HEK293 (cell line): ENCODE measurements around the gene CAPN10.

Source experiments
- CTCF ChIA-PET: fragments of 350-600 bp; formaldehyde crosslinking; extraction: SDS; loops from one replicate; lab custom pipeline; 2021; ENCODE audit warnings: antibody characterized with exemption; lab: Yijun Ruan, JAX
- POLR2A ChIA-PET: fragments of 300-600 bp; formaldehyde crosslinking; extraction: SDS; loops from one replicate; lab custom pipeline; 2020; ENCODE audit warnings: antibody characterized with exemption, inconsistent platforms; lab: Yijun Ruan, JAX
- H3K27ac ChIP-seq: fragments of 200-500 bp; sonication (Bioruptor generic); 2 replicates; pipeline ENCODE4 v1.5.1; 2014; ENCODE audit warnings: low read depth, low read length, control low read depth, inconsistent platforms; ENCODE audit errors: extremely low read depth
- H3K36me3 ChIP-seq, 2 experiments: fragments of 200-500 bp in 1 of 2; sonication (Bioruptor generic) in 1 of 2; 1 replicate in 1 of 2; 2 replicates in 1 of 2; pipeline ENCODE4 v1.5.1; 2014 to 2017; ENCODE audit warnings: inconsistent platforms in 2 of 2, low read length in 2 of 2; ENCODE audit not compliant: control insufficient read depth in 2 of 2, insufficient read depth in 1 of 2
- H3K4me1 ChIP-seq: fragments of 200-500 bp; sonication (Bioruptor generic); 2 replicates; pipeline ENCODE4 v1.5.1; 2014; ENCODE audit warnings: mild to moderate bottlenecking, low read length, inconsistent platforms; ENCODE audit not compliant: control insufficient read depth, insufficient read depth
- H3K4me3 ChIP-seq: 2 replicates; pipeline ENCODE4 v1.5.1; 2011; ENCODE audit warnings: low read depth, mild to moderate bottlenecking, control low read depth, low read length, moderate library complexity
- H3K9me3 ChIP-seq: fragments of 200-500 bp; sonication (Bioruptor generic); 2 replicates; pipeline ENCODE4 v1.5.1; 2014; ENCODE audit warnings: low read depth, low read length, inconsistent platforms; ENCODE audit not compliant: control insufficient read depth, insufficient read depth
- ATF2 ChIP-seq: fragments of 450-650 bp; formaldehyde crosslinking; IDR thresholded peaks from 2 replicates; pipeline ENCODE4 v1.5.1; 2016; ENCODE audit warnings: missing biosample characterization, missing genetic modification characterization, low read depth
- GLI2 ChIP-seq: fragments of 450-650 bp; formaldehyde crosslinking; IDR thresholded peaks from 2 replicates; pipeline ENCODE4; 2017; ENCODE audit warnings: missing biosample characterization, missing genetic modification characterization, low read depth, borderline replicate concordance
- GLIS1 ChIP-seq: fragments of 450-650 bp; formaldehyde crosslinking; IDR thresholded peaks from 2 replicates; pipeline ENCODE4 v1.5.1; 2016; ENCODE audit warnings: missing biosample characterization, missing genetic modification characterization
- IKZF3 ChIP-seq: fragments of 450-650 bp; IDR thresholded peaks from 2 replicates; pipeline ENCODE4 v1.5.0; 2018; ENCODE audit warnings: missing biosample characterization, mild to moderate bottlenecking, missing genetic modification characterization, moderate library complexity
- PRDM4 ChIP-seq: fragments of 450-650 bp; formaldehyde crosslinking; IDR thresholded peaks from 2 replicates; pipeline ENCODE4 v1.5.1; 2017; ENCODE audit warnings: missing biosample characterization, missing genetic modification characterization
- ZBTB7A ChIP-seq: fragments of 450-650 bp; formaldehyde crosslinking; IDR thresholded peaks from 2 replicates; pipeline ENCODE4 v1.5.1; 2016; ENCODE audit warnings: low read depth, missing biosample characterization, missing genetic modification characterization
- ZEB2 ChIP-seq: fragments of 450-650 bp; formaldehyde crosslinking; IDR thresholded peaks from 2 replicates; pipeline ENCODE4 v1.5.1; 2016; ENCODE audit warnings: missing biosample characterization, missing genetic modification characterization
- ZFHX2 ChIP-seq: fragments of 450-650 bp; formaldehyde crosslinking; conservative IDR thresholded peaks from 2 replicates; pipeline ENCODE4 v1.5.1; 2016; ENCODE audit warnings: missing biosample characterization, missing genetic modification characterization
- ZNF19 ChIP-seq: fragments of 450-650 bp; formaldehyde crosslinking; IDR thresholded peaks from 2 replicates; pipeline ENCODE4; 2016; ENCODE audit warnings: missing biosample characterization, missing genetic modification characterization, low read depth
- ZNF221 ChIP-seq: fragments of 450-650 bp; formaldehyde crosslinking; IDR thresholded peaks from 2 replicates; pipeline ENCODE4 v1.5.1; 2017; ENCODE audit warnings: missing biosample characterization, missing genetic modification characterization, borderline replicate concordance
- ZNF23 ChIP-seq: fragments of 450-650 bp; formaldehyde crosslinking; IDR thresholded peaks from 2 replicates; pipeline ENCODE4 v1.5.1; 2016; ENCODE audit warnings: missing biosample characterization, missing genetic modification characterization, borderline replicate concordance
- ZNF266 ChIP-seq: fragments of 450-650 bp; formaldehyde crosslinking; IDR thresholded peaks from 2 replicates; pipeline ENCODE4 v1.5.1; 2016; ENCODE audit warnings: missing biosample characterization, missing genetic modification characterization, low read depth
- ZNF311 ChIP-seq: fragments of 450-650 bp; formaldehyde crosslinking; IDR thresholded peaks from 2 replicates; pipeline ENCODE4 v1.5.1; 2017; ENCODE audit warnings: missing biosample characterization, missing genetic modification characterization, borderline replicate concordance
- ZNF366 ChIP-seq: fragments of 450-650 bp; formaldehyde crosslinking; conservative IDR thresholded peaks from 2 replicates; pipeline ENCODE4 v1.5.1; 2016; ENCODE audit warnings: missing biosample characterization, missing genetic modification characterization
- ZNF394 ChIP-seq: fragments of 450-650 bp; formaldehyde crosslinking; IDR thresholded peaks from 2 replicates; pipeline ENCODE4 v1.5.1; 2016; ENCODE audit warnings: missing biosample characterization, missing genetic modification characterization, mild to moderate bottlenecking, moderate library complexity, borderline replicate concordance
- ZNF404 ChIP-seq: fragments of 450-650 bp; formaldehyde crosslinking; IDR thresholded peaks from 2 replicates; pipeline ENCODE4 v1.5.1; 2017; ENCODE audit warnings: missing biosample characterization, missing genetic modification characterization
- ZNF521 ChIP-seq: fragments of 450-650 bp; formaldehyde crosslinking; IDR thresholded peaks from 2 replicates; pipeline ENCODE4 v1.5.1; 2017; ENCODE audit warnings: missing biosample characterization, mild to moderate bottlenecking, missing genetic modification characterization
- ZNF530 ChIP-seq: fragments of 450-650 bp; formaldehyde crosslinking; IDR thresholded peaks from 2 replicates; pipeline ENCODE4 v1.5.1; 2016; ENCODE audit warnings: low read depth, missing biosample characterization, missing genetic modification characterization
- ZNF548 ChIP-seq: fragments of 450-650 bp; formaldehyde crosslinking; IDR thresholded peaks from 2 replicates; pipeline ENCODE4 v1.5.1; 2016; ENCODE audit warnings: missing biosample characterization, missing genetic modification characterization
- ZNF549 ChIP-seq: fragments of 450-650 bp; IDR thresholded peaks from 2 replicates; pipeline ENCODE4 v1.5.1; 2018; ENCODE audit warnings: missing biosample characterization, missing genetic modification characterization, mild to moderate bottlenecking, inconsistent platforms, moderate library complexity
- ZNF585B ChIP-seq: fragments of 450-650 bp; formaldehyde crosslinking; IDR thresholded peaks from 2 replicates; pipeline ENCODE4 v1.5.1; 2016; ENCODE audit warnings: missing biosample characterization, missing genetic modification characterization
- ZNF610 ChIP-seq: fragments of 450-650 bp; formaldehyde crosslinking; IDR thresholded peaks from 2 replicates; pipeline ENCODE4 v1.5.1; 2016; ENCODE audit warnings: missing biosample characterization, missing genetic modification characterization, borderline replicate concordance
- ZNF624 ChIP-seq: fragments of 450-650 bp; formaldehyde crosslinking; IDR thresholded peaks from 2 replicates; pipeline ENCODE4 v1.5.1; 2017; ENCODE audit warnings: missing biosample characterization, missing genetic modification characterization
- ZNF658 ChIP-seq: fragments of 450-650 bp; formaldehyde crosslinking; IDR thresholded peaks from 2 replicates; pipeline ENCODE4; 2016; ENCODE audit warnings: missing biosample characterization, missing genetic modification characterization
- ZNF660 ChIP-seq: fragments of 450-650 bp; IDR thresholded peaks from 2 replicates; pipeline ENCODE4 v1.5.1; 2018; ENCODE audit warnings: missing biosample characterization, mild to moderate bottlenecking, missing genetic modification characterization
- TF ChIP-seq, protein P1 (sequence below): fragments of 450-650 bp; formaldehyde crosslinking; IDR thresholded peaks from 2 replicates; pipeline ENCODE4 v1.5.1; 2016; ENCODE audit warnings: missing biosample characterization, missing genetic modification characterization
- TF ChIP-seq, protein P2 (sequence below): fragments of 450-650 bp; formaldehyde crosslinking; IDR thresholded peaks from 2 replicates; pipeline ENCODE4 v1.5.1; 2016; ENCODE audit warnings: missing biosample characterization, missing genetic modification characterization
- TF ChIP-seq, protein P3 (sequence below): fragments of 450-650 bp; formaldehyde crosslinking; IDR thresholded peaks from 2 replicates; pipeline ENCODE4 v1.5.1; 2016; ENCODE audit warnings: missing biosample characterization, missing genetic modification characterization

CAPN10 gene

GRCh38 chr2:240560084-240560479, 26.5 kb upstream of the CAPN10 start, which contains the start of gene DUSP28:
DUSP28 (plus strand) TSS chr2:240560357; CDS start chr2:240560685, 328 bp downstream.
- Histone ChIP-seq H3K27ac (peak within 1 kb of the TSS; percentile 90), H3K36me3 (peaks cover 0 to 29% of the 10 kb centered on the region in 2 experiments; a peak in 1 of 3 replicates)
- CTCF ChIA-PET, result interaction anchor here (0.7 kb wide), 1 partner anchor 109 kb away, joined by 3 read pairs; no protein-coding TSS in a partner anchor
- TF ChIP-seq ZNF624 (tag by site-specific recombination) (no peak), ZNF549 (no peak), GLI2 (tag by site-specific recombination) (no peak), ZNF660 (tag by site-specific recombination) (no peak), ZNF394 (tag by site-specific recombination) (no peak), ZNF548 (tag by site-specific recombination) (no peak), ATF2 (tag by site-specific recombination) (no peak), IKZF3 (tag by site-specific recombination) (no peak), ZNF221 (tag by site-specific recombination) (no peak), ZNF404 (tag by site-specific recombination) (no peak), ZNF311 (no peak), ZNF23 (no peak), ZNF530 (tag by site-specific recombination) (no peak), ZBTB7A (tag by site-specific recombination) (no peak), ZNF366 (tag by site-specific recombination) (no peak), GLIS1 (0 out of 2 replicates have a peak, but pooled peaks have one; percentile 13), ZNF266 (tag by site-specific recombination) (no peak), ZNF585B (tag by site-specific recombination) (no peak), ZNF610 (tag by site-specific recombination) (no peak), ZNF19 (tag by site-specific recombination) (no peak), ZEB2 (tag by site-specific recombination) (peak; percentile 31; the same call in 1 of the 2 replicates), PRDM4 (no peak), ZNF521 (no peak), ZFHX2 (tag by site-specific recombination) (peak; percentile 79), ZNF658 (tag by site-specific recombination) (no peak)
- TF ChIP-seq, protein P1, sequence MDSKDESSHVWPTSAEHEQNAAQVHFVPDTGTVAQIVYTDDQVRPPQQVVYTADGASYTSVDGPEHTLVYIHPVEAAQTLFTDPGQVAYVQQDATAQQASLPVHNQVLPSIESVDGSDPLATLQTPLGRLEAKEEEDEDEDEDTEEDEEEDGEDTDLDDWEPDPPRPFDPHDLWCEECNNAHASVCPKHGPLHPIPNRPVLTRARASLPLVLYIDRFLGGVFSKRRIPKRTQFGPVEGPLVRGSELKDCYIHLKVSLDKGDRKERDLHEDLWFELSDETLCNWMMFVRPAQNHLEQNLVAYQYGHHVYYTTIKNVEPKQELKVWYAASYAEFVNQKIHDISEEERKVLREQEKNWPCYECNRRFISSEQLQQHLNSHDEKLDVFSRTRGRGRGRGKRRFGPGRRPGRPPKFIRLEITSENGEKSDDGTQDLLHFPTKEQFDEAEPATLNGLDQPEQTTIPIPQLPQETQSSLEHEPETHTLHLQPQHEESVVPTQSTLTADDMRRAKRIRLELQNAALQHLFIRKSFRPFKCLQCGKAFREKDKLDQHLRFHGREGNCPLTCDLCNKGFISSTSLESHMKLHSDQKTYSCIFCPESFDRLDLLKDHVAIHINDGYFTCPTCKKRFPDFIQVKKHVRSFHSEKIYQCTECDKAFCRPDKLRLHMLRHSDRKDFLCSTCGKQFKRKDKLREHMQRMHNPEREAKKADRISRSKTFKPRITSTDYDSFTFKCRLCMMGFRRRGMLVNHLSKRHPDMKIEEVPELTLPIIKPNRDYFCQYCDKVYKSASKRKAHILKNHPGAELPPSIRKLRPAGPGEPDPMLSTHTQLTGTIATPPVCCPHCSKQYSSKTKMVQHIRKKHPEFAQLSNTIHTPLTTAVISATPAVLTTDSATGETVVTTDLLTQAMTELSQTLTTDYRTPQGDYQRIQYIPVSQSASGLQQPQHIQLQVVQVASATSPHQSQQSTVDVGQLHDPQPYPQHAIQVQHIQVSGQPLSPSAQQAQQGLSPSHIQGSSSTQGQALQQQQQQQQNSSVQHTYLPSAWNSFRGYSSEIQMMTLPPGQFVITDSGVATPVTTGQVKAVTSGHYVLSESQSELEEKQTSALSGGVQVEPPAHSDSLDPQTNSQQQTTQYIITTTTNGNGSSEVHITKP (tag by site-specific recombination), result peak; percentile 38
- TF ChIP-seq, protein P2, sequence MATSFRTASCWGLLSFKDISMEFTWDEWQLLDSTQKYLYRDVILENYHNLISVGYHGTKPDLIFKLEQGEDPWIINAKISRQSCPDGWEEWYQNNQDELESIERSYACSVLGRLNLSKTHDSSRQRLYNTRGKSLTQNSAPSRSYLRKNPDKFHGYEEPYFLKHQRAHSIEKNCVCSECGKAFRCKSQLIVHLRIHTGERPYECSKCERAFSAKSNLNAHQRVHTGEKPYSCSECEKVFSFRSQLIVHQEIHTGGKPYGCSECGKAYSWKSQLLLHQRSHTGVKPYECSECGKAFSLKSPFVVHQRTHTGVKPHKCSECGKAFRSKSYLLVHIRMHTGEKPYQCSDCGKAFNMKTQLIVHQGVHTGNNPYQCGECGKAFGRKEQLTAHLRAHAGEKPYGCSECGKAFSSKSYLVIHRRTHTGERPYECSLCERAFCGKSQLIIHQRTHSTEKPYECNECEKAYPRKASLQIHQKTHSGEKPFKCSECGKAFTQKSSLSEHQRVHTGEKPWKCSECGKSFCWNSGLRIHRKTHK (tag by site-specific recombination), result no peak
- TF ChIP-seq, protein P3, sequence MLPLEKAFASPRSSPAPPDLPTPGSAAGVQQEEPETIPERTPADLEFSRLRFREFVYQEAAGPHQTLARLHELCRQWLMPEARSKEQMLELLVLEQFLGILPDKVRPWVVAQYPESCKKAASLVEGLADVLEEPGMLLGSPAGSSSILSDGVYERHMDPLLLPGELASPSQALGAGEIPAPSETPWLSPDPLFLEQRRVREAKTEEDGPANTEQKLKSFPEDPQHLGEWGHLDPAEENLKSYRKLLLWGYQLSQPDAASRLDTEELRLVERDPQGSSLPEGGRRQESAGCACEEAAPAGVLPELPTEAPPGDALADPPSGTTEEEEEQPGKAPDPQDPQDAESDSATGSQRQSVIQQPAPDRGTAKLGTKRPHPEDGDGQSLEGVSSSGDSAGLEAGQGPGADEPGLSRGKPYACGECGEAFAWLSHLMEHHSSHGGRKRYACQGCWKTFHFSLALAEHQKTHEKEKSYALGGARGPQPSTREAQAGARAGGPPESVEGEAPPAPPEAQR (tag by site-specific recombination), result no peak

More at GRCh38 chr2:240560084-240560479, 26.5 kb upstream of the CAPN10 start, which contains the start of gene DUSP28:
- Histone ChIP-seq H3K9me3 (no peaks in the 10 kb centered on the region), H3K4me3 (peak within 1 kb of the TSS; percentile 64), H3K4me1 (peaks cover 5% of the 10 kb centered on the region)
- POLR2A ChIA-PET, result interaction anchor here (1.8 kb wide), 1 partner anchor 26 kb away, joined by 53 read pairs; the partner anchor contains the start of gene CAPN10
